Neural cell (in vitro differentiated cells): ENCODE measurements around the gene C1orf105. TPM values are rescaled to one million over a fixed set of nuclear protein-coding genes. Genes with fewer than 3 reads are reported as not detected.

Experiments used
- H2AFZ ChIP-seq: fragments of 200-600, 300-800 bp; sonication (generic), shearing (Covaris generic); 2 replicates; pipeline ENCODE4 v1.6.0; 2014; ENCODE audit warnings: low read depth, mild to moderate bottlenecking, antibody characterized with exemption, low read length, moderate library complexity
- H3F3A ChIP-seq: fragments of 200-600 bp; shearing (Covaris generic); 2 replicates; pipeline ENCODE4 v1.6.1; 2016; ENCODE audit warnings: mild to moderate bottlenecking, moderate library complexity, mixed read lengths, antibody characterized with exemption, low read length; ENCODE audit not compliant: insufficient read depth, poor library complexity, severe bottlenecking
- H3K27ac ChIP-seq: fragments of 200-600, 300-800 bp; sonication (generic), shearing (Covaris generic); 2 replicates; pipeline ENCODE4 v1.5.1; 2014; ENCODE audit warnings: mild to moderate bottlenecking, low read length, moderate library complexity
- H3K27me3 ChIP-seq: fragments of 300-800, 200-600 bp; sonication (generic), shearing (Covaris generic); 2 replicates; pipeline ENCODE4 v1.6.0; 2014; ENCODE audit warnings: mild to moderate bottlenecking, low read depth, low read length, moderate library complexity; ENCODE audit not compliant: insufficient read depth
- H3K36me3 ChIP-seq: fragments of 300-800, 200-600 bp; sonication (generic), shearing (Covaris generic); 2 replicates; pipeline ENCODE4 v1.5.1; 2014; ENCODE audit warnings: mild to moderate bottlenecking, antibody characterized with exemption, low read length, moderate library complexity; ENCODE audit not compliant: insufficient read depth
- H3K4me2 ChIP-seq: fragments of 300-800, 200-600 bp; sonication (generic), shearing (Covaris generic); 2 replicates; pipeline ENCODE4 v1.6.0; 2014; ENCODE audit warnings: mild to moderate bottlenecking, low read length
- H3K4me3 ChIP-seq: fragments of 300-800, 200-600 bp; sonication (generic), shearing (Covaris generic); 2 replicates; pipeline ENCODE4 v1.5.1; 2014; ENCODE audit warnings: mild to moderate bottlenecking, low read length, moderate library complexity
- H3K79me2 ChIP-seq: fragments of 200-600 bp; shearing (Covaris generic); replicated peaks from 2 replicates; pipeline ENCODE4 v1.6.0; 2014; ENCODE audit warnings: mild to moderate bottlenecking, low read length, moderate library complexity; ENCODE audit not compliant: insufficient read depth
- H3K9ac ChIP-seq: fragments of 300-800, 200-600 bp; sonication (generic), shearing (Covaris generic); 2 replicates; pipeline ENCODE4 v1.6.1; 2016; ENCODE audit warnings: mild to moderate bottlenecking, low read length, mixed read lengths
- H3K9me2 ChIP-seq: fragments of 200-600 bp; shearing (Covaris generic); 2 replicates; pipeline ENCODE4 v1.6.1; 2016; ENCODE audit warnings: mild to moderate bottlenecking, low read length, mixed read lengths; ENCODE audit not compliant: insufficient read depth
- H3K9me3 ChIP-seq: fragments of 200-600, 300-800 bp; sonication (generic), shearing (Covaris generic); 2 replicates; pipeline ENCODE4 v1.6.1; 2016; ENCODE audit warnings: mild to moderate bottlenecking, mixed run types, low read length, moderate library complexity, mixed read lengths
- H4K20me1 ChIP-seq: fragments of 200-600 bp; shearing (Covaris generic); 2 replicates; pipeline ENCODE4 v1.6.1; 2016; ENCODE audit warnings: mild to moderate bottlenecking, mixed run types; ENCODE audit not compliant: insufficient read depth
- CTCF ChIP-seq: fragments of 450-650 bp; IDR thresholded peaks from 2 replicates; pipeline ENCODE4 v1.5.1; 2014; ENCODE audit warnings: antibody characterized with exemption, mild to moderate bottlenecking, moderate library complexity; ENCODE audit not compliant: poor library complexity, severe bottlenecking
- EP300 ChIP-seq: fragments of 450-650 bp; conservative IDR thresholded peaks from 2 replicates; pipeline ENCODE4 v1.6.1; 2014; ENCODE audit warnings: antibody characterized with exemption, mild to moderate bottlenecking, moderate library complexity; ENCODE audit not compliant: poor library complexity, severe bottlenecking
- EZH2 ChIP-seq: fragments of 200-600, 300-800 bp; shearing (Covaris generic), sonication (generic); IDR thresholded peaks from 2 replicates; pipeline ENCODE4 v1.6.1; 2014; ENCODE audit warnings: antibody characterized with exemption, low read length, borderline replicate concordance, mild to moderate bottlenecking; ENCODE audit not compliant: insufficient read depth, poor library complexity, severe bottlenecking
- MXI1 ChIP-seq: fragments of 450-650 bp; conservative IDR thresholded peaks from 2 replicates; pipeline ENCODE4 v1.6.1; 2014; ENCODE audit warnings: antibody characterized with exemption, mild to moderate bottlenecking; ENCODE audit not compliant: poor library complexity, severe bottlenecking
- POLR2AphosphoS5 ChIP-seq: IDR thresholded peaks from 2 replicates; pipeline ENCODE4 v1.6.1; 2012
- RAD21 ChIP-seq: fragments of 450-650 bp; conservative IDR thresholded peaks from 2 replicates; pipeline ENCODE4 v1.6.1; 2014; ENCODE audit warnings: antibody characterized with exemption, mild to moderate bottlenecking, moderate library complexity
- REST ChIP-seq: IDR thresholded peaks from 2 replicates; pipeline ENCODE4 v1.6.1; 2012; ENCODE audit warnings: borderline replicate concordance
- SMC3 ChIP-seq: fragments of 450-650 bp; conservative IDR thresholded peaks from 2 replicates; pipeline ENCODE4 v1.6.1; 2014; ENCODE audit warnings: antibody characterized with exemption, mild to moderate bottlenecking, moderate library complexity; ENCODE audit not compliant: poor library complexity
- TAF1 ChIP-seq: IDR thresholded peaks from 2 replicates; pipeline ENCODE4 v1.6.1; 2012; ENCODE audit warnings: low read depth
- polyA plus RNA-seq: library from polyadenylated mRNA; depleted of rRNA; stranded (reverse); fragments of >200 nt; gene quantifications from 2 replicates; pipeline ENCODE4 v1.2.3, GENCODE V29; 2014

C1orf105 gene
- polyA plus RNA-seq, 1 donor from 2014 or later = not detected

DNA sequence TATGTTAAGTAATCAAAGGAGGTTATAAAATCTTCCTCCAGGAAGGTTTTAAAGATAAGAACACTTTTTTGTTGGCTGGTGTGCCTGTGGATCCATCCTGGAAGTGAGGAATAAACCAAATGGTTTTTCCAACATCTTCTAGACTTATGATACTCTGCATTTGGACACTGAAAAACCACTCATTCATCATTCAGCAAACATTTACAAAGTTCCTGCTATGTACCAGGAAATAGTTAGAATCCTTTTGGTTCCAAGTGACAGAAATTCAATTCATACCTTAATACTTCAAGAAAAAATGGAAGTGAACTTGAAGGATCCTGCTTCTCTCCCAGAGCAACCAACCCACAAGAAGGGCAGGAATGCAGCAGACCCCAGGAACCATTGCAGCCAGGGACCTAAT lies 63.0 kb downstream of the C1orf105 start:
- Histone ChIP-seq H3K4me2 (no peak overlapping the region), H3K27ac (no peak overlapping the region), H3K9ac (no peak overlapping the region), H3F3A (no peaks in the 10 kb centered on the region), H3K27me3 (no peaks in the 10 kb centered on the region), H3K4me3 (no peak overlapping the region), H3K36me3 (no peaks in the 10 kb centered on the region), H3K9me2 (no peaks in the 10 kb centered on the region), H3K9me3 (no peaks in the 10 kb centered on the region), H4K20me1 (no peaks in the 10 kb centered on the region), H2AFZ (no peak overlapping the region), H3K79me2 (no peaks in the 10 kb centered on the region)
- TF ChIP-seq TAF1 (no peak), SMC3 (no peak), RAD21 (no peak), EP300 (no peak), EZH2 (no peak), POLR2AphosphoS5 (no peak), MXI1 (no peak), CTCF (no peak), REST (no peak)

DNA sequence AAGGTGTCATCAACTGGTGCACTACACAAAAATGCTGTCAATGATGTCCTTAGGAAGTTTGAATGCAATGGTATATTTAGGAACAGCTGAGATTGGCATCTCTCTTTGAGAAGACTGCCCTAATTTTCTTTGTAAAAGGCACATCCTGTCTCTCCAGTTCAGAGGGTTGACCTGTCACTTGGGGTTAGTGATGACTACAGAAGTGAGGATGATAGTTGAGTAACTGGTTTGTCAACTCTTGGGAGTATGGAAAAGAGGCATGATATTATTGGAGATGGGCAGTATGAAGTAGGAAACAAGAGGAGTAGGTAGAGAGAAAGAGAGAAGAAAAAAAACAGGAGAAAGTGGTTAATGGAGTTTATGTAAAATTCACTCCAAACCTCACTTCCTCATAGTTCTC lies 63.8 kb downstream of the C1orf105 start:
- Histone ChIP-seq H3K4me2 (no peak overlapping the region), H3K27ac (no peak overlapping the region), H4K20me1 (no peaks in the 10 kb centered on the region), H3F3A (no peaks in the 10 kb centered on the region), H3K27me3 (no peaks in the 10 kb centered on the region), H3K4me3 (no peak overlapping the region), H3K36me3 (no peaks in the 10 kb centered on the region), H3K9ac (no peak overlapping the region), H3K9me3 (no peaks in the 10 kb centered on the region), H3K9me2 (no peaks in the 10 kb centered on the region), H2AFZ (no peak overlapping the region), H3K79me2 (no peaks in the 10 kb centered on the region)
- TF ChIP-seq RAD21 (no peak), CTCF (no peak), MXI1 (no peak), EZH2 (no peak), REST (no peak), TAF1 (no peak), EP300 (no peak)
